Activated CD4-positive, alpha-beta T cell treated with anti-CD3 and anti-CD28 coated beads, Interleukin-2, amount 10 ng/mL, durations not matched to agents 7 days and 5 days (primary cell): ENCODE results near the gene CMIP. TPM values are rescaled to one million over a fixed set of nuclear protein-coding genes. Genes with fewer than 3 reads are reported as not detected.

Experiments
- CTCF ChIA-PET: fragments of 350-600 bp; sonication (Branson Sonifier 250); formaldehyde crosslinking; loops from one replicate; lab custom pipeline; 2021; ENCODE audit warnings: antibody characterized with exemption; lab: Charles Lee
- POLR2A ChIA-PET: fragments of 350-600 bp; sonication (Branson Sonifier 250); formaldehyde crosslinking; loops from one replicate; lab custom pipeline; 2021; ENCODE audit warnings: antibody characterized with exemption; lab: Charles Lee
- DNase-seq: peaks from one replicate; pipeline ENCODE4 v3.0.0-alpha.2; 2020
- H3K27ac Mint-ChIP-seq: one replicate; pipeline ENCODE4 v1.8.0; 2021; ENCODE audit warnings: mild to moderate bottlenecking, moderate library complexity, mixed read lengths
- H3K27me3 Mint-ChIP-seq: one replicate; pipeline ENCODE4 v1.8.0; 2021; ENCODE audit warnings: mixed read lengths
- H3K36me3 Mint-ChIP-seq: one replicate; pipeline ENCODE4 v1.8.0; 2021; ENCODE audit warnings: low read depth, mixed read lengths
- H3K4me1 Mint-ChIP-seq: one replicate; pipeline ENCODE4 v1.8.0; 2021; ENCODE audit warnings: mixed read lengths
- H3K4me3 Mint-ChIP-seq: one replicate; pipeline ENCODE4 v1.8.0; 2021; ENCODE audit warnings: mild to moderate bottlenecking, moderate library complexity, mixed read lengths
- H3K9me3 Mint-ChIP-seq: one replicate; pipeline ENCODE4 v1.8.0; 2021; ENCODE audit warnings: mixed read lengths
- total RNA-seq, 2 experiments: library from RNA; stranded (reverse); gene quantifications; one replicate each; pipeline ENCODE4 v1.2.3, GENCODE V29; 2021

Gene CMIP
- total RNA-seq, 2 experiments from 2014 or later: 44.7 to 46.8 TPM

GRCh38 chr16:81602256-81602776, 157.7 kb downstream of the CMIP start:
- Mint-ChIP-seq H3K27ac (no peak overlapping the region), H3K4me3 (no peak overlapping the region), H3K36me3 (no peaks in the 10 kb centered on the region), H3K9me3 (no peaks in the 10 kb centered on the region), H3K4me1 (peaks cover 1% of the 10 kb centered on the region), H3K27me3 (no peaks in the 10 kb centered on the region)
- ChIA-PET CTCF (no interaction called here), POLR2A (interaction anchor here (0.6 kb wide), 1 partner anchor 35 kb away, joined by 3 read pairs; no protein-coding TSS in a partner anchor)
- DNase-seq: no peak

DNA sequence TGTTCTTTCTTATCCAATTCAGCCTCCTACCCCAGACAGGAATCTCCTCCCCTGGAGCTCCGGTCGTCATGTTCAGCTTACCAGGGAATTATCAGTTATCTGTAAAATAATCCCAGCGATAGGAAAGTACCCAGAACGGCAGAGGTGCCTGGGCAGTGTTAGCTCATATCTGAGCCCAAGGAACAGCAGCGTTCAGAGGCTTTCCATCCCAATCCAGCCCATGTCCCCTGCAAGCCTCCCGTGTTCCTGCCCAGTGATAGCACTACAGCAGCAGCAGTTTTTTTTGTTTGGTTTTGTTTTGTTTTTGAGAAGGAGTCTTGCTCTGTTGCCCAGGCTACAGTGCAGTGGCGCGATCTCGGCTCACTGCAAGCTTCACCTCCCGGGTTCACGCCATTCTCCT, 158.2 kb downstream of the CMIP start:
- H3K36me3 Mint-ChIP-seq: no peaks in the 10 kb centered on the region
- no peaks in the 10 kb centered on the region for H3K9me3 Mint-ChIP-seq
- no peaks in the 10 kb centered on the region for H3K27me3 Mint-ChIP-seq
- ChIA-PET CTCF (interaction anchor here (0.9 kb wide), 1 partner anchor 9 kb away, joined by 3 read pairs; no protein-coding TSS in a partner anchor), POLR2A (no interaction called here)
- DNase-seq: no peak
- no peak overlapping the region for H3K27ac Mint-ChIP-seq
- H3K4me3 Mint-ChIP-seq: no peak overlapping the region
- peaks cover 1% of the 10 kb centered on the region for H3K4me1 Mint-ChIP-seq

GRCh38 chr16:81604960-81605383, 160.4 kb downstream of the CMIP start:
- ChIA-PET POLR2A (no interaction called here), CTCF (interaction anchor here (0.5 kb wide), 1 partner anchor 56 kb away, joined by 3 read pairs; no protein-coding TSS in a partner anchor)
- no peaks in the 10 kb centered on the region for H3K27me3 Mint-ChIP-seq
- no peak overlapping the region for H3K4me3 Mint-ChIP-seq
- no peaks in the 10 kb centered on the region for H3K9me3 Mint-ChIP-seq
- no peak for DNase-seq
- no peaks in the 10 kb centered on the region for H3K4me1 Mint-ChIP-seq
- H3K36me3 Mint-ChIP-seq: no peaks in the 10 kb centered on the region
- H3K27ac Mint-ChIP-seq: no peak overlapping the region

DNA sequence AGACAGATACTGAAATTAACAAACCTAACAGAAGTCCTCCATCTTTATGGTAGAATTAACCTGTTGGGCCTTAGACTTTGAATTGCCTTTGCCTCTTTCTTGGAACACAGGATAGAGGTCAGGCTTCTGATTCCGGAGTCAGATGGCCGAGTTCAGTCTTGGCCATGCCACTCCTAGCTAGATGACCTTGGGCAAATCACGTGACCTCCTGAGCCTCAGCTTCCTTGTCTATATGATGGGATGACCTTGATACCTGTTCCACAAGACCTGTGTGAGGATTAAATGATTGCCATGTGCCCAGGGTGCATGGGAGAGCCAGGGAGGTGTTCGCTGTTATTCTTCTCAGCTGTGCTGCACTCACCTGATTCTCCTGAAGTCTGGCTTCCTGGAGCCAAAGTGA, 161.4 kb downstream of the CMIP start:
- no peak for DNase-seq
- Mint-ChIP-seq H3K9me3 (no peaks in the 10 kb centered on the region), H3K4me3 (no peak overlapping the region), H3K4me1 (no peaks in the 10 kb centered on the region), H3K27ac (no peak overlapping the region), H3K27me3 (no peaks in the 10 kb centered on the region), H3K36me3 (no peaks in the 10 kb centered on the region)
- CTCF ChIA-PET: interaction anchor here (1.8 kb wide), 1 partner anchor 17 kb away, joined by 5 read pairs; no protein-coding TSS in a partner anchor
- POLR2A ChIA-PET: no interaction called here

- Mint-ChIP-seq H3K27me3 (no peaks in the 10 kb centered on the region), H3K4me3 (no peak overlapping the region), H3K36me3 (no peaks in the 10 kb centered on the region), H3K9me3 (no peaks in the 10 kb centered on the region), H3K4me1 (no peaks in the 10 kb centered on the region), H3K27ac (no peak overlapping the region)
- CTCF ChIA-PET: interaction anchor here (1.8 kb wide), 1 partner anchor 16 kb away, joined by 5 read pairs; no protein-coding TSS in a partner anchor
- no peak for DNase-seq
- POLR2A ChIA-PET: no interaction called here
Observed at GRCh38 chr16:81607006-81607405, 162.4 kb downstream of the CMIP start.

- CTCF ChIA-PET: no interaction called here
- DNase-seq: no peak
- Mint-ChIP-seq H3K27ac (no peak overlapping the region), H3K27me3 (no peaks in the 10 kb centered on the region), H3K4me1 (no peaks in the 10 kb centered on the region), H3K4me3 (no peak overlapping the region), H3K9me3 (no peaks in the 10 kb centered on the region), H3K36me3 (no peaks in the 10 kb centered on the region)
- POLR2A ChIA-PET: no interaction called here
Observed at GRCh38 chr16:81607805-81608522, 163.4 kb downstream of the CMIP start.

- H3K4me1 Mint-ChIP-seq: no peaks in the 10 kb centered on the region
- ChIA-PET CTCF (no interaction called here), POLR2A (no interaction called here)
- H3K36me3 Mint-ChIP-seq: no peaks in the 10 kb centered on the region
- H3K27me3 Mint-ChIP-seq: no peaks in the 10 kb centered on the region
- no peak for DNase-seq
- no peak overlapping the region for H3K27ac Mint-ChIP-seq
- no peaks in the 10 kb centered on the region for H3K9me3 Mint-ChIP-seq
- H3K4me3 Mint-ChIP-seq: no peak overlapping the region
Observed at GRCh38 chr16:81608523-81609209, 164.1 kb downstream of the CMIP start.

- no peaks in the 10 kb centered on the region for H3K4me1 Mint-ChIP-seq
- ChIA-PET CTCF (no interaction called here), POLR2A (no interaction called here)
- no peak overlapping the region for H3K27ac Mint-ChIP-seq
- no peaks in the 10 kb centered on the region for H3K27me3 Mint-ChIP-seq
- H3K4me3 Mint-ChIP-seq: no peak overlapping the region
- DNase-seq: no peak
- no peaks in the 10 kb centered on the region for H3K9me3 Mint-ChIP-seq
- no peaks in the 10 kb centered on the region for H3K36me3 Mint-ChIP-seq
Observed at GRCh38 chr16:81609323-81609892, 164.8 kb downstream of the CMIP start.

DNA sequence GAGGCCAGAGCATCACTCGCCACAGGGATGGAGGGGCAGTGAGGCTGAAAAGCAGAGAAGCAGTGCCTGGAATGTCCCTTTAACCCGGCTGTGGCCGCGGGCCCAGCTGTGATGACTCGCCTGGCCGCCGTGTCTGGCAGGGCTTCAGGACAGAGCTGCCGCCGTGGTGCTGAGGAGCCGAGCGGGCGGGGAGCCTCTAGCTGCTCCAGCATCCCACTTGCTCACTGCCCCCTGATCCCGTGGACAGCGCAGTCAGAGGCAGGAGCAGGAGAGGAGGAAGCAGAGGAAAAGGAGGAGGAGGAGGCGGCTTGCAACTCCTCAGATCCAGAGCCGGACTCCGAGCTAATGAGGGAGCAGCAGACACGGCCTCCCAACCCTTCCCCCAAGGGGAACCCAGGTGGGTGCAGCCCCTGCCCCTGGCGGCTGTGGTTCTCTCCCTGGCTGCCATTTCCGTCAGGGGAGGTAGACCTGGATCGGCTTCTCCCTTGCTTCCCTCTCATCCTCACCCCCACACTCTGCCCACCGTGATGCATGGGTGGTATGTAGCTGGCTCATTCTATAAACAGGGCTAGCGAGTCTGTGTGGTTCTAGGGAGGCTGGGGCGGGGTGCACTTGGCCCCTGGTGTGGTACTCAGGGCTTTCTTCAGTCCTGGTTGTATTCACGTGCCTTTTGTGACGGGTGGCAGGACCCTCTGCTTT, 165.7 kb downstream of the CMIP start:
- H3K36me3 Mint-ChIP-seq: no peaks in the 10 kb centered on the region
- H3K27ac Mint-ChIP-seq: no peak overlapping the region
- no peaks in the 10 kb centered on the region for H3K4me1 Mint-ChIP-seq
- H3K27me3 Mint-ChIP-seq: no peaks in the 10 kb centered on the region
- no peak for DNase-seq
- H3K4me3 Mint-ChIP-seq: no peak overlapping the region
- CTCF ChIA-PET: no interaction called here
- POLR2A ChIA-PET: no interaction called here
- no peaks in the 10 kb centered on the region for H3K9me3 Mint-ChIP-seq

DNA sequence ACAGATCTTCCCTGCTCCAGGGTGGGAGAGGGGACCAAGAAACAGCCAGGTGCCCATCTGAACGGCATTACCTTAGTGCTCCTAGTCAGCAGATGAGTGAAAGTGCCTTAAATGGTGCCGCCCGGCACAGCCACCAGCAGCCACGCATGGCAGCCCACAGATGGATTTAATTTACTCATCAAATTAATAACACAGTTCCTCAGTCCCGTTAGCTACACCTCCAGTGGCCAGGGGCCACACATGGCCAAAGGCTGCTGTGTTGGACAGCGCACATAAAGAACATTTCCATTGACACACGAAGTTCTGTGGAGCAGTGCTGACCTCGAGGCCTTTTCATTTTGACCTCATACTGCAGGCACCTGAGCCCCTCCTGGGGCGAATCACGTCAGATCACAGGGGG, 166.3 kb downstream of the CMIP start:
- H3K36me3 Mint-ChIP-seq: no peaks in the 10 kb centered on the region
- CTCF ChIA-PET: interaction anchor here (1.3 kb wide), 1 partner anchor 8 kb away, joined by 3 read pairs; no protein-coding TSS in a partner anchor
- H3K27ac Mint-ChIP-seq: no peak overlapping the region
- H3K9me3 Mint-ChIP-seq: no peaks in the 10 kb centered on the region
- POLR2A ChIA-PET: no interaction called here
- H3K4me3 Mint-ChIP-seq: no peak overlapping the region
- no peaks in the 10 kb centered on the region for H3K27me3 Mint-ChIP-seq
- H3K4me1 Mint-ChIP-seq: no peaks in the 10 kb centered on the region
- no peak for DNase-seq

DNA sequence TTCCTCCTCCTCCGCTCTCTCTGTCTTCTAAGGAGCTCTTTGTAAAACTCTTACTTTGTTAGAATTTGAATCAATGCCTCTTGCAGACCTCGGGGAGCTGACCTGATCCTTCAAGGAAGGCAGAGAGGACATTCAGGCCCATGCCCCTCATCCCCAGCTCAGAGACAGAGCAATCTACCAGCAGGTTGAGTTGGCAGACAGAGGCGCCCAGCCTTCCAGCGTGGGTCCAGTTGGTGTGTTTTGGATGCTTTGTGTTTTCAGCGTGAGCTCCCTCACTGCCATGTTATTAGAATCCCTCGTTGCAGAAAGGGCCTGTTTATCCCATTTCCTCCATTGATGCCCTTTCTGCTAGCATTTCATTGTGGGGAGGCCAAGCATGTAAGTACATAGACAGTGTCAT, 167.1 kb downstream of the CMIP start:
- H3K9me3 Mint-ChIP-seq: no peaks in the 10 kb centered on the region
- H3K4me3 Mint-ChIP-seq: no peak overlapping the region
- H3K27me3 Mint-ChIP-seq: no peaks in the 10 kb centered on the region
- CTCF ChIA-PET: interaction anchor here (0.7 to 1.3 kb wide), 3 partner anchors 9 to 76 kb away, joined by 3 read pairs; no protein-coding TSS in a partner anchor
- DNase-seq: no peak
- POLR2A ChIA-PET: no interaction called here
- peaks cover under 1% of the 10 kb centered on the region for H3K36me3 Mint-ChIP-seq
- H3K27ac Mint-ChIP-seq: peak overlapping the region; percentile 39
- no peaks in the 10 kb centered on the region for H3K4me1 Mint-ChIP-seq

GRCh38 chr16:81612351-81613163, 167.9 kb downstream of the CMIP start:
- H3K9me3 Mint-ChIP-seq: no peaks in the 10 kb centered on the region
- POLR2A ChIA-PET: no interaction called here
- DNase-seq: no peak
- no peak overlapping the region for H3K27ac Mint-ChIP-seq
- H3K36me3 Mint-ChIP-seq: peaks cover 6% of the 10 kb centered on the region
- H3K4me3 Mint-ChIP-seq: no peak overlapping the region
- no peaks in the 10 kb centered on the region for H3K27me3 Mint-ChIP-seq
- CTCF ChIA-PET: interaction anchor here (0.7 to 0.9 kb wide), 3 partner anchors 33 to 158 kb away, joined by 3 read pairs; no protein-coding TSS in a partner anchor
- H3K4me1 Mint-ChIP-seq: peaks cover 2% of the 10 kb centered on the region
